K562 (cell line): ENCODE measurements around the gene FAM20B. TPM values are rescaled to one million over a fixed set of nuclear protein-coding genes. Genes with fewer than 3 reads are reported as not detected.
A peak's percentile ranks its signal among the peaks of the same experiment; 100 is the strongest.

Experiments
- CBFA2T3 ChIP-seq: fragments of 450-650 bp; IDR thresholded peaks from 2 replicates; pipeline ENCODE4 v1.6.1; 2017
- DMBX1 ChIP-seq: fragments of 250-450 bp; sonication (Bioruptor Pico); IDR thresholded peaks from 2 replicates; pipeline ENCODE4 v1.8.0; 2022; ENCODE audit warnings: inconsistent platforms, mild to moderate bottlenecking, moderate library complexity, borderline replicate concordance
- ETV6 ChIP-seq, 3 experiments: fragments of 150-350 bp in 1 of 3; sonication (generic) in 1 of 3; formaldehyde crosslinking in 1 of 3; IDR thresholded peaks; 2 replicates each; pipeline versions ENCODE4 v1.6.1 to v1.8.0; 2014 to 2022; ENCODE audit warnings: borderline replicate concordance in 2 of 3, low read depth in 2 of 3, antibody characterized with exemption in 1 of 3, low read length in 1 of 3, mild to moderate bottlenecking in 1 of 3, missing genetic modification reagents in 1 of 3
- NFRKB ChIP-seq: fragments of 450-650 bp; IDR thresholded peaks from 2 replicates; pipeline ENCODE4 v1.6.1; 2016; ENCODE audit warnings: low read depth
- POLR3A ChIP-seq: IDR thresholded peaks from 2 replicates; pipeline ENCODE4 v1.6.1; 2011; ENCODE audit warnings: borderline replicate concordance, mild to moderate bottlenecking, moderate library complexity; ENCODE audit not compliant: insufficient read length, insufficient read depth; ENCODE audit errors: extremely low read depth
- SMAD3 ChIP-seq: fragments of 450-650 bp; formaldehyde crosslinking; conservative IDR thresholded peaks from 2 replicates; pipeline ENCODE4 v1.4.0; 2020; ENCODE audit warnings: mild to moderate bottlenecking
- ZNF175 ChIP-seq: fragments of 200-800 bp; sonication (Bioruptor generic); IDR thresholded peaks from 2 replicates; pipeline ENCODE4 v1.6.1; 2016; ENCODE audit warnings: low read depth, mild to moderate bottlenecking, missing genetic modification characterization, missing compliant biosample characterization
- ZNF239 ChIP-seq: fragments of 250-450 bp; sonication (Bioruptor Pico); IDR thresholded peaks from 2 replicates; pipeline ENCODE4 v1.4.0; 2020; ENCODE audit warnings: mild to moderate bottlenecking
- polyA plus RNA-seq, 8 experiments: library from polyadenylated mRNA; depleted of rRNA in 4 of 8; stranded (reverse) in 5 of 8; unstranded in 3 of 8; fragments of >200 nt; fragmentation: Nextera tagmentation in 2 of 8; fragmentation: Illumina TruSeq in 1 of 8; extraction: Ambion mirVana in 2 of 8; extraction: Trizol in 1 of 8; gene quantifications; 2 replicates each; pipeline versions ENCODE4 v1.2.1 to v1.2.3, GENCODE V29; 2011 to 2014; ENCODE audit warnings: inconsistent platforms in 1 of 8, missing spikeins in 1 of 8
- total RNA-seq, 7 experiments: library from RNA; depleted of rRNA in 6 of 7; stranded (reverse); fragments of >200 nt in 6 of 7; fragmentation: Illumina TruSeq in 2 of 7; extraction: Trizol in 2 of 7; gene quantifications; 2 replicates each; pipeline versions ENCODE4 v1.2.1 to v1.2.3, GENCODE V29; 2011 to 2021; ENCODE audit warnings: low replicate concordance in 1 of 7
- TF ChIP-seq, protein P1 (sequence below), 2 experiments: fragments of 450-650 bp in 1 of 2; sonication (generic) in 1 of 2; formaldehyde crosslinking in 1 of 2; IDR thresholded peaks in 1 of 2; conservative IDR thresholded peaks in 1 of 2; 2 replicates each; pipeline versions ENCODE4 v1.6.1 to v1.8.1; 2016 to 2023; ENCODE audit warnings: mild to moderate bottlenecking in 2 of 2, moderate library complexity in 2 of 2, inconsistent platforms in 1 of 2, missing genetic modification reagents in 1 of 2
- TF ChIP-seq, protein P2 (sequence below): fragments of 450-650 bp; IDR thresholded peaks from 2 replicates; pipeline ENCODE4 v1.6.1; 2018; ENCODE audit warnings: mild to moderate bottlenecking, low read depth; ENCODE audit not compliant: partially characterized antibody
- TF ChIP-seq, protein P3 (sequence below): sonication (generic); formaldehyde crosslinking; IDR thresholded peaks from 2 replicates; pipeline ENCODE4 v1.9.0; 2022; ENCODE audit warnings: mild to moderate bottlenecking, missing genetic modification reagents
- TF ChIP-seq, protein P4 (sequence below): fragments of 250-450 bp; sonication (Bioruptor Pico); IDR thresholded peaks from 2 replicates; pipeline ENCODE4 v1.8.0; 2021; ENCODE audit warnings: moderate library complexity, mild to moderate bottlenecking, inconsistent platforms
- TF ChIP-seq, protein P5 (sequence below): fragments of 450-650 bp; IDR thresholded peaks from one replicate; pipeline ENCODE4 v1.6.1; 2018; ENCODE audit warnings: mild to moderate bottlenecking, moderate library complexity; ENCODE audit not compliant: partially characterized antibody
- TF ChIP-seq, protein P6 (sequence below): sonication (generic); formaldehyde crosslinking; IDR thresholded peaks from 2 replicates; pipeline ENCODE4 v1.8.1; 2022; ENCODE audit warnings: missing genetic modification reagents
- TF ChIP-seq, protein P7 (sequence below), 3 experiments: fragments of 200-800 bp in 1 of 3; sonication (Bioruptor generic) in 1 of 3; sonication (generic) in 1 of 3; formaldehyde crosslinking in 1 of 3; IDR thresholded peaks; 2 replicates each; pipeline versions ENCODE4 v1.6.1 to v1.8.0; 2016 to 2022; ENCODE audit warnings: mild to moderate bottlenecking in 2 of 3, missing compliant biosample characterization in 2 of 3, missing genetic modification characterization in 2 of 3, missing genetic modification reagents in 1 of 3

Gene FAM20B
- total and polyA plus RNA-seq, 9 of the 15 experiments (the other 6 are each of a cell fraction or from before 2014, with no cell fraction given) = 7.2 to 67.5 (median 42.9) TPM

DNA sequence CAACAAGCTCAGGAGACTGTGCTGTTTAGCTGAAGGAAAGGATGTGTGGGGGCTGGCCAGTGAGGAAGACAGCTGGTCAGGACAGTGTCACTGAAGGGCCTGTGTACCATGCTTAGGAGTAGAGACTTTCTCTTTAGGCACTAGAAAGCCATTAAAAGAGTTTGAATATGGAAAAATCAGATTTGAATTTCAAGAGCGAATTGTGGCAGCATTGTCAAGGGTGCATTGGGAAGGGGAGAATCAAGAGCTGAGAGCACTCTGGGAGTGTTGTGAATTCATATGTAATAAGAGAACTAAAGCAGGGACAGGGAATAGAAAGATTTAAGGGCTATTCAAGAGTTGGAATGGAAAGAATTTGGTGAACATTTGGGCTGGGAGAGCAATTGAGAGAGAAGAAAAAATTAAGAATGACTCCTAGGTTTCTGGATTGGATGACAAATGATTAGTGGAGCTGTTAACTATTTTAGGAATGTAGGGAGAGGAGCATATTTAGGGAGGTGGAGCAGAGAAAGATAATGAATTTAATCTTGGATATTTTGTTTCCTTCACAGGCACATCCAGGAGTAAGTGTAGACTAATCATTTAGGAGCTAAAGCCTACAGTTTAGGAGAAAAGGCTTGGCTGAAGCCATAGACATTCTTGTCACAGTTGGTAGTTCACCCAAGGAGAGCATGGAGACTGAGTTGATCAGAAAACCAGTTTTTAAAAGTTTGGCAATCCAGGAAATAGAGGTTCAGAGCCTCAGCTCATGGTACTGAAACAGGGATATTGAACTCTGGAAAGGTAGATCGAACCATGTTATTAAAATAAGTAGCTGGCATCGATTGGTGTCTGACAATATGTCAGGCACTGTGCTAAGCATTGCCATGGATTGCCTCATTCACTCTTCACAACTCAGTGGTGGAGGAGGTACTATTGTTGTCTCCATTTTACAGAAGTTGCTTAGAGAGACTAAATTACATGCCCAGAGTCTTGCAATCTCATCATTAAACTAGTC lies 33.1 kb downstream of the FAM20B start (continued):
- TF ChIP-seq, protein P1, sequence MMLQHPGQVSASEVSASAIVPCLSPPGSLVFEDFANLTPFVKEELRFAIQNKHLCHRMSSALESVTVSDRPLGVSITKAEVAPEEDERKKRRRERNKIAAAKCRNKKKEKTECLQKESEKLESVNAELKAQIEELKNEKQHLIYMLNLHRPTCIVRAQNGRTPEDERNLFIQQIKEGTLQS (IDR thresholded peaks at IDR 0.05) = peak; percentile 62
- TF ChIP-seq, protein P1 (CRISPR knock-in tag; conservative IDR thresholded peaks at IDR 0.05) = no peak
- peak; percentile 11; the same call in 1 of the 2 replicates for TF ChIP-seq ZNF239 (CRISPR knock-in tag)
- TF ChIP-seq NFRKB = no peak
- TF ChIP-seq POLR3A = no peak
- TF ChIP-seq, protein P2, sequence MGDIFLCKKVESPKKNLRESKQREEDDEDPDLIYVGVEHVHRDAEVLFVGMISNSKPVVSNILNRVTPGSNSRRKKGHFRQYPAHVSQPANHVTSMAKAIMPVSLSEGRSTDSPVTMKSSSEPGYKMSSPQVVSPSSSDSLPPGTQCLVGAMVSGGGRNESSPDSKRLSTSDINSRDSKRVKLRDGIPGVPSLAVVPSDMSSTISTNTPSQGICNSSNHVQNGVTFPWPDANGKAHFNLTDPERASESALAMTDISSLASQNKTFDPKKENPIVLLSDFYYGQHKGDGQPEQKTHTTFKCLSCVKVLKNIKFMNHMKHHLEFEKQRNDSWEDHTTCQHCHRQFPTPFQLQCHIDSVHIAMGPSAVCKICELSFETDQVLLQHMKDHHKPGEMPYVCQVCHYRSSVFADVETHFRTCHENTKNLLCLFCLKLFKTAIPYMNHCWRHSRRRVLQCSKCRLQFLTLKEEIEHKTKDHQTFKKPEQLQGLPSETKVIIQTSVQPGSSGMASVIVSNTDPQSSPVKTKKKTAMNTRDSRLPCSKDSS = peak; percentile 10
- TF ChIP-seq, protein P3, sequence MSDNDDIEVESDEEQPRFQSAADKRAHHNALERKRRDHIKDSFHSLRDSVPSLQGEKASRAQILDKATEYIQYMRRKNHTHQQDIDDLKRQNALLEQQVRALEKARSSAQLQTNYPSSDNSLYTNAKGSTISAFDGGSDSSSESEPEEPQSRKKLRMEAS (CRISPR knock-in tag) = no peak
- TF ChIP-seq, protein P4, sequence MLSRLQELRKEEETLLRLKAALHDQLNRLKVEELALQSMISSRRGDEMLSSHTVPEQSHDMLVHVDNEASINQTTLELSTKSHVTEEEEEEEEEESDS = no peak
- no peak for TF ChIP-seq ETV6 (IDR thresholded peaks at IDR 0.05; ENCODE audit: borderline replicate concordance in 1 of 2, low read depth in 2 of 2, low read length in 1 of 2)
- TF ChIP-seq ETV6 (CRISPR knock-in tag; IDR thresholded peaks at IDR 0.05; ENCODE audit: borderline replicate concordance) = no peak
- TF ChIP-seq, protein P5, sequence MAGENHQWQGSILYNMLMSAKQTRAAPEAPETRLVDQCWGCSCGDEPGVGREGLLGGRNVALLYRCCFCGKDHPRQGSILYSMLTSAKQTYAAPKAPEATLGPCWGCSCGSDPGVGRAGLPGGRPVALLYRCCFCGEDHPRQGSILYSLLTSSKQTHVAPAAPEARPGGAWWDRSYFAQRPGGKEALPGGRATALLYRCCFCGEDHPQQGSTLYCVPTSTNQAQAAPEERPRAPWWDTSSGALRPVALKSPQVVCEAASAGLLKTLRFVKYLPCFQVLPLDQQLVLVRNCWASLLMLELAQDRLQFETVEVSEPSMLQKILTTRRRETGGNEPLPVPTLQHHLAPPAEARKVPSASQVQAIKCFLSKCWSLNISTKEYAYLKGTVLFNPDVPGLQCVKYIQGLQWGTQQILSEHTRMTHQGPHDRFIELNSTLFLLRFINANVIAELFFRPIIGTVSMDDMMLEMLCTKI = no peak
- TF ChIP-seq SMAD3 (CRISPR knock-in tag) = peak; percentile 76; the same call in 1 of the 2 replicates
- TF ChIP-seq, protein P6, sequence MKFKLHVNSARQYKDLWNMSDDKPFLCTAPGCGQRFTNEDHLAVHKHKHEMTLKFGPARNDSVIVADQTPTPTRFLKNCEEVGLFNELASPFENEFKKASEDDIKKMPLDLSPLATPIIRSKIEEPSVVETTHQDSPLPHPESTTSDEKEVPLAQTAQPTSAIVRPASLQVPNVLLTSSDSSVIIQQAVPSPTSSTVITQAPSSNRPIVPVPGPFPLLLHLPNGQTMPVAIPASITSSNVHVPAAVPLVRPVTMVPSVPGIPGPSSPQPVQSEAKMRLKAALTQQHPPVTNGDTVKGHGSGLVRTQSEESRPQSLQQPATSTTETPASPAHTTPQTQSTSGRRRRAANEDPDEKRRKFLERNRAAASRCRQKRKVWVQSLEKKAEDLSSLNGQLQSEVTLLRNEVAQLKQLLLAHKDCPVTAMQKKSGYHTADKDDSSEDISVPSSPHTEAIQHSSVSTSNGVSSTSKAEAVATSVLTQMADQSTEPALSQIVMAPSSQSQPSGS (CRISPR knock-in tag) = no peak
- no peak for TF ChIP-seq CBFA2T3
- peak; percentile 94 for TF ChIP-seq ZNF175 (CRISPR knock-in tag)
- TF ChIP-seq, protein P7, sequence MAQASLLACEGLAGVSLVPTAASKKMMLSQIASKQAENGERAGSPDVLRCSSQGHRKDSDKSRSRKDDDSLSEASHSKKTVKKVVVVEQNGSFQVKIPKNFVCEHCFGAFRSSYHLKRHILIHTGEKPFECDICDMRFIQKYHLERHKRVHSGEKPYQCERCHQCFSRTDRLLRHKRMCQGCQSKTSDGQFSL (CRISPR knock-in tag; IDR thresholded peaks at IDR 0.05) = no peak
- TF ChIP-seq, protein P7 (tag; IDR thresholded peaks at IDR 0.05) = peak in 1 of 2 experiments; percentile 81; a peak in 2 of 4 replicates
- peak; percentile 95 for TF ChIP-seq DMBX1 (CRISPR knock-in tag)
